GM18861 (cell line): Measurements from ENCODE around the gene SGSM2.

Experiments
- ATAC-seq: cut with Tn5 transposase; IDR thresholded peaks from one replicate; pipeline ENCODE4 v1.9.1; 2021; ENCODE audit not compliant: unreplicated experiment

The SGSM2 gene

DNA sequence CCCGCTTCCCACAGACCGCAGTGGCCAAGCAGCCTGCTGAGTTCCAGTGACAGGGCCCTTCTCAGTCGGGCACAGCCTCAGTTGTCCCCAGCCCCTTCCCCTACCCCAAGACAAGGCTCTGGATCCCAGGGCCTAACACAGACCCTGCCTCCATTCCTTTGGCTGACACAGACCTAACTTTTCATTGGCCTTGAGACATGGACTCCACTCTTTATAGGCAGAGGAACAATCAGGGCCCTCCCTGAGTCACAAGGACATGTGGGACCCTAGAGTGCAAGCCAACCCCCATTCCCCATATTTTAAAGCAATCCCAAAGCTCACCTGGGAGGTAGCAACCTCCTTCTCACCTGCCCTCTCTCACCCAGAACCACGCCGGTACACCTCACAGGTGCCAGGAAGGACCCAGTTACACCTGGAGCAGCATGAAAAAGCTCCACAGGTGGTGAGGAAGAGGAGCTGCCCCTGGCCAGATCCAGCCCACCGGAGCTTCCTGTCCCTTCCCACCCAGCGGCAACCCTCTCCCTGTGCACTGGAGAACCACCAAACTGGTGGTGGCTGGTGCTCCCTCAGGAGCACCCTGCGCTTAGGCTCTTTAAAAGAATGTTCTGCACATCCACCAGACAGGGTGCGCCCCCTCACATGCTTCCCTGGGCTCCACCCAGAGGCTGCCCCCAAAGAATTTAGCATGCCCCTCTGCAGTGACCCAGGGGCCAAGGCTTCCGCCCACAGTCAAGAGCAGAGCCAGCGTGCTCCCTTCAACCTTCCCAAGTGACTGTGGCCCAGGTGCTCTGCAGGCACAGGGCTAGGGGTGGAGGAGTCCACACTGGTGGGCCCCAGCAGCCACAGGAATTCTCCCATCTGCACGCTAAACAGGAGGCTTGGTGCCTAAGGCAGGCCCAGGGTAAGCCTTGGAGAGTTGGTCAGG is 60.2 kb downstream of the SGSM2 start:
- no peak for ATAC-seq

DNA sequence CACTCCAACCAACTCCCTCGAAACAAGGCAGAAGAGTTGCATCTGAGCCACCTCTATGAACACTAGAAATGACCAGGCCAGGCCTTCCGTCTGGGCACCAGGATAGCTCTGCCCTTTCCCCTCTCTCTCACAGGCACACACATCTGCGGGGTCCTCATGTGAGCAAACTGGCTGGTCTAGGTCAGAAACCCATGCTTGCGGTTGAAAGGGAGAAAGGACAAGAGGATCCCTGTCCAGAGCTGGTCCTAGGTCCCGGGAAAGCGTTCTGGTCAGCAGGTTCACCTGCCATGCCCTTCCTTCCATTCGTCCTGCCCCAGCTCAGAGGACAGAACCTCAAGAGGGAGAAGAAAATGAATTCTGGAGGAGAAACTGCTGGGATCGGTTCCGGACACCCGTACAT is 60.9 kb downstream of the SGSM2 start:
- ATAC-seq: no peak

DNA sequence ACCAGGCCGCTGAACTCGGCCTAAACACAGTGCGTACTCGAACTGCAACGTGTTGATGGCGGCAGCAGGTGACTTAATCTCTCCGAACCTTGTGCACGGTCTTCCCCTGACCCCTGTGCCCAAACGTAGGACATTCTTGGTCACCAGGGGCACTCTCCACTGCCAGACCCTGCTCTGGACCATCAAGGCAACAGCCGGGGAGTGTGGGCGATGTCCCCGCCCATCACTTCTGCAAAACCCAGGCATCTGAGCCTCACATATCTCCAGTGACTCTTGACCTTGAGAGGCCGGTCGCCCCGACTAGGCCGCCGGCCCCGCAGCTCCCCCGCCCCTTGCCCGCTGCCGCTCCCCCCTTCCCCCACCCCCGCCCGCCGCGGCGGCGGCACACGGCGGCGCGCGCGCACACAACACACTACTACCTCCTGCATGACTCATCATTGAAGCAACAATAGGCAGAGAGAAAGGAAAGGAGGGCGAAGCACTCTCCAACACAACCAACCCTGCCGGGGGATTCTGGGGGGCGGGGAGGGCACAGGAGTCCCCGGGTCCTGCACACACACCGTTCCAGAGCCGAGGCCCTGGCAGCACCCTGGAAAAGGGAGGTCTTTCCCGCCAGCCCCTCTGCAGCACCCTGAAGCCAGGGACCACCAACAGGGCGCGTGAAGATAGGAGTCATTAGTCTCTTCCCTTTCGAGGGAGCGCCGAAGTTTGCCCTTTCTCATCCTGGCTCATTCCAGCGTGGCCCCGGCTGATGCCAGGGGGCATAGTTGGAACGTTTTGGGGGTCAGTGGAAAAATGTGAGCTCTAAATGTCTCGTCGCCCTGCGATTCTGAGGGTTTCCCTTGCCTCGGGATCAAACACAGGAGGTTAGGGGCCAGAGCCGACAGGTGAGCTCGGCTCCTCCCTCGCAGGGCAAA is 61.6 kb downstream of the SGSM2 start:
- no peak for ATAC-seq

DNA sequence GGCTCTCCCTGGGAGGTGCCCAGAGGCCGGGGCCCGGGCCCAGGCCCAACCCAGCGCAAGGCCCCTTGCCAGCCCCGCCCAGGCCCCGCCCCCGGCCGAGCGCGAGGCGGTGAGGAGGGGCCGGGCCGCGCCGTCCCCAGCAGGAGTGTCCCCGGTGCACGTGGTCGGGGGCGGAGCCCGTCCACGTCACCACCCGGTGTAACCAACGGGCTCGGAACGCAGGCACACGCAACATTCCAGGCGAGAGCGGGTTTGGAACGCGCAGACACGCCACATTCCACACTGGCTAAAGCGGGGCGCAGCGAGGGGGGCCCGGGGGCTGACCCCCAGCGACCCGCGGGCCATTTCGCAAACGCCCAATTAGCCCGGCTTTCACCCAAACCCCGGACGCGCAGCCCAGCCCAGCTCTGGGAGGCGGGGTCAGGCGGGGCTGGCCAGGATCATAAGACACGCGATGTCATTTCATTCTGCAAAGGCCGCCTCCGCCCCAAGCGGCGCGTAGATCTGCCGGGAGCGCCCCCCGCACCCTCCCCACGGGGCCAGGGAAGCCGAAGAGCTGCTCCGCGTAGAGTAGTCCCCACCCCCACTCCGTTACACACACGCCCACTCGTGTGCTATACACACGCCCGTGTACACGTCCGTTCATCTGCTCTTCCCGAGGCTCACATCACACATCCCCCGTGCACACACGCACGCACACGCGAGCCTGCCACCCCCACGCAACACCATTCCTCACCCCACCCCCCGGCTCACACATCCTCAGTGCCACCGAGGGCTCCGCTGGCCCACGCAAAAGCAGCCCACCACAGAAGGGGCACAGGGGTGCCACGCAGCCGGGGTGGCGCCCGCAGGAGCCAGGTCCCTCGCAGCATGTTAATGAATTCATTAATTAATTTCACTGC is 62.5 kb downstream of the SGSM2 start:
- ATAC-seq: peak; percentile 30

DNA sequence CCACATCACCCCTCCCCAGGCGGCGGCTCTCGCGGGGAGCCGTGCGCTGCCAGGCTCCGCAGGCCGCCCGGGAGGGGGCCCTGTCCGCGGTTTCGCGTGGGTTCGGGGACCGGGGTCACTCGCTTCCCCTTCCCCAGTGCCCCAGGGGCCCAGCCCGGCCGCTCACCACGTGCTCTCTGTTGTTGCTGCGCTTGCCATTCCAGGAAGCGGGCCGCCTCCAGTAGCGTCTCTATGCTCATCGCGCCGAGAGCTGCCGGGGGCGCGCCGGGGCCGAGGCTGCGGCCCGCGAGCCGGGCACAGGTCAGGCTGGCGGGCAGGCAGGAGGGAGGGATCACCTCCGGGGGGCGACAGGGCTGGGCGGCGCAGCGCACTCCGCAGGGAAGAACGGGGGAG is 63.2 kb downstream of the SGSM2 start:
- ATAC-seq: no peak

DNA sequence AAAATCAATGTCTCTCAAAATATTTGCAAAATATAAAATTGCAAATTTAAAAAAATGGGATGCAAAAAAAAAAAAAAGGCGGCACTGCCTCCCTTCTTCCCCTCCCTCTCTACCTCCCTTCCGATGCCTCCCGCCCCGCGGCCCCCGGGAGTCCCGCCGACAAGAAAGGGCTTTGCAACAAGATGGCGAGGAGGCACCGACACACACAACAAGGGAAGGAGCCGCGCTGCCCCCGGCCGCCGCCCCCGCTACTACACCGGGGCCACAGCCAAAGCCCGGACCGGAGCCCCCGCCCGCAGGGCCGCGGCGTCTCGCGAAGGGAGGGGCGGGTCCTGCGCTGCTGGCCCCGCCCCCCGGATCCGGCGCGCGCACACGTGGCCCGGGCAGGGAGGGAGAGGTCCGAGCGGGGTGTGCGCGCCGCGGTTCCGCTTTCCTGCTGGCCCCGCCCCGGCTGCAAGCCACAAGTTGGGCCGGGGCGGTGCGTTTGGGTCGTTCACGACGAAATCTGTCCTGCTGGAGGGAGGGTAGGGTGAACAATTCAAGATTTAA is 63.6 kb downstream of the SGSM2 start, which contains the start of gene MNT:
Gene MNT (minus strand): TSS at position 184 of the 549 bp plus-strand sequence. CDS start 348 bp downstream, outside the sequence.
- peak; percentile 25 for ATAC-seq

DNA sequence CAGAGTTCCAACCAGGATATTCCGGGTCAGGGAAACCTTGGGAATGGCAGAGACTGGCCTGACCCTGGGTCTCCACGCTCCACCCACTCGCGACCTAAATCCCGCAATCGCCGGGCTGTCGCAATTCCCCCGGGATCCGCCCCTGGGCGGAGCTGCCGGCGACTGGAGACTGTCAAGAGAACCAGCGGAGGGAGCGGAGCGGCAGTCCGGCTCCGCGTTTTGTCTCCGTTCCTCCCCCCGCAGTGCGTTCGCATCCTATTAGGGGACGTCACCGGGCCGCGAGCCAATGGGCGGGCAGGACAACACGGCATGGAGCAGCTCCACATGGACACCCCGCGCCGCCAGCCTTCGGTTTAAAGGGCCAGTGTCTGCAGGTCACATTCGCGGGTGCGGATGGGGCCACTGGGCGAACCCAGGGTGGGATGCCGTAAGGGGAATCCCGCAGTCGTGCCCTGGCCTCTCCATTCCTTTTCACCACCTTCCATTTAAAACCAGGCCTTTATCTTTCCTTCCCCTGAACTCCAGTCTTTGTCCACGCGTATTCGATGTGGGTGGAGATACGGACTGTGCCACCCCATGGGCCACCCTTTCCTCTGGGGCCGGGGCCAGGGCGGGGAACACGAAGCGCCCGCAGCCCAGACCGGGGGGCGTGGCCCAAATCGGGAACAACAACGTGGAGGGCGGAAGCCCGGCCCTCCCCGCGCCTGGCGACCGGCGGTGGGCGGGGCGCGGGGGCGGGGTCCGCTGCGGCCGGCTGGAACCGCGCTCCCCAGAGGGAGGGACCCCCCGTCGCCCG is 64.3 kb downstream of the SGSM2 start:
- ATAC-seq: peak; percentile 33

DNA sequence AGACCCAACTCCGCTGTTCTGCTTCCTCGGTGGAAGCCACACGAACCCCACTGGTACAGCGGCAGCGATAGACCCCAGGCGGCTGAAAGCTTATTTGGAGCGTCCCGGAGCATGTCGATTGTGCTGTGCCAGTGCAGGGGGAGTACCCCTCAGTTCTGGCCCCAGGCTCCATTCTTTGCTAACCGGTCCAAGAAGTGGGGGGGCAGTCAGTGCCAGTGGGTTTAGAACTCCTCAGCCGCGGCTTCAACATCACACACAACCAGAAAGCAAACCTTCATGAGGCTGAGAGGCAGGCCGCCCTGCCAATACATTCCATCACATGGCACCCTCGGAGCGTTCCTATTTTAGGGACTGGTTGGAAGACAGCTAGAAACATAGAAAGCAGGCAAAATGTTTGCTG is 65.2 kb downstream of the SGSM2 start:
- ATAC-seq: no peak

DNA sequence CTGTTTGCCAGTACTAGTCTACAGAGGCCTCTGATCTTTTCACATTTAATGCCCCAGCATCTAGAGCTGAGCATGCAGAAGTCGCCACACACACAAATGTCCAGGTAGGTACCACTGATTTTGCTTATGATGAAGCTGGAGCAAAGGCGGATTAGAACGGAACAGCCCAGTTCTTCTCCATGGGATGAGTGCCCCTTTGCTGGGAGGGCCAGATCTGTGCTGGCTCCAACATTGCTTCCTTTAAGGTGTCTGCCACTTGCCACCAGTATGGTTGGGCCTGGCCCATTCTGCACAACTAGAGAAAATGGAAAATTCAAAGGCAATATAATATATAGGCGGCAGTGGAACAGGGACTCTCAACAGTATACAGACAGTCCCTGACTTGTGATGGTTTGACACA is 65.7 kb downstream of the SGSM2 start:
- ATAC-seq: no peak

DNA sequence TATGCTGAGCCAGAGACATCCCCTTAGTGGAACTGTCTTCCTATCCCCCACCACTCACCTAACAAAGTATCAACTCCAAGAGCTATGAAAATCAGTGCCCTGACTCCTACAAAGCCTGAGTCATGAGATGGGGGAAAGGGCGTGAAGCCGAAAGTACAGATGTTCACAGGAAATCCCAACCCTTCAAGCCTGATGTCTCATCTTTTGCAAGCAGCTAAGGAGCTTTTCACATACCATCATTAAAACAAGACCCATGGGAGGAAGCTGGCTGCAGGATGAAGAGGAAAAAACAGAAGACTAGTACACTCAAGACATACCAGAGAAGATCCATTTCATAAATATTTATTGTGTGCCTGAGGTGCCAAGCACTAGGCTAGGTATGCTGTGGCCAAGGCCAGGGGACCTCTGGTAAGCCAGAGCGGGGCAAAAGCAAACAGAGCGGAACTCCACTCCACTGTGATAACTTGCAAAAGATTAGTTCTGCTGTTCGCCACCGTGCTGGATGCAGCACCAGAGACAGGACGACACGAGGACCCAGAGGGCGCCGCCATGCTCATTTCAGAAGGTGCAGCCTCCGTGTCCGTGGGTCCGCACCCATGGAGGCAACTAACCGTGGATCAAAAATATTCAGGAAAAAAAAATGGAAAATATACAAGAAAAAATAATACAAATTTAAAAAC is 68.1 kb downstream of the SGSM2 start:
- ATAC-seq: no peak

DNA sequence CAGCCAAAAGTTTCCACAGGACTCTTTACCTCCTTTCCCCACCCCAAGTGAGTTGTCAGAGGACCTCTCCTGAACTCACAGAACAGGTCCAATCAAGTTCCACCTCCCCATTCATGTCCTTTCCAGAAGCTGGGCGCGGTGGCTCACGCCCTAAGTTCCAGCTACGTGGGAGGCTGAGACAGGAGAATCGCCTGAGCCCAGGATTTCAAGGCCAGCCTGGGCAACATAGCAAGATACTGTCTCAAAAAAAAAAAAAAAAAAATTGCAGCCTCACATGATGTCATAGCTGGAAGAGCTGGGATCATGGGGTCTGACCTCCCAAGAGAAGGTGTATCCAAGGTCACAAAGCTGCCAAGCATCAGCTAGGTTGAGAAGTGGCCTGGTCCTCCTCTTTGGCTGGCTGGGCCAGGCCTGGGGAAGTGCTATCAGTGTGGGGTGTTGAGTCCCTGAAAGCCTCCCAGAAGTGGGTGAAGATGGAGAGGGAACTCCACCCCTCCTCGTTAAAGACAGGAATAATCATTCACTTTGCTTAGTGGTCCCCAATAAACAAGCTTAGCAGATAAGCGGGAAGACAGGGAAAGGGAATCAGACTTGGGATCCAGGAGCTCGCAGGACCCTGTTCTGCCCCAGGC is 69.1 kb downstream of the SGSM2 start:
- no peak for ATAC-seq

DNA sequence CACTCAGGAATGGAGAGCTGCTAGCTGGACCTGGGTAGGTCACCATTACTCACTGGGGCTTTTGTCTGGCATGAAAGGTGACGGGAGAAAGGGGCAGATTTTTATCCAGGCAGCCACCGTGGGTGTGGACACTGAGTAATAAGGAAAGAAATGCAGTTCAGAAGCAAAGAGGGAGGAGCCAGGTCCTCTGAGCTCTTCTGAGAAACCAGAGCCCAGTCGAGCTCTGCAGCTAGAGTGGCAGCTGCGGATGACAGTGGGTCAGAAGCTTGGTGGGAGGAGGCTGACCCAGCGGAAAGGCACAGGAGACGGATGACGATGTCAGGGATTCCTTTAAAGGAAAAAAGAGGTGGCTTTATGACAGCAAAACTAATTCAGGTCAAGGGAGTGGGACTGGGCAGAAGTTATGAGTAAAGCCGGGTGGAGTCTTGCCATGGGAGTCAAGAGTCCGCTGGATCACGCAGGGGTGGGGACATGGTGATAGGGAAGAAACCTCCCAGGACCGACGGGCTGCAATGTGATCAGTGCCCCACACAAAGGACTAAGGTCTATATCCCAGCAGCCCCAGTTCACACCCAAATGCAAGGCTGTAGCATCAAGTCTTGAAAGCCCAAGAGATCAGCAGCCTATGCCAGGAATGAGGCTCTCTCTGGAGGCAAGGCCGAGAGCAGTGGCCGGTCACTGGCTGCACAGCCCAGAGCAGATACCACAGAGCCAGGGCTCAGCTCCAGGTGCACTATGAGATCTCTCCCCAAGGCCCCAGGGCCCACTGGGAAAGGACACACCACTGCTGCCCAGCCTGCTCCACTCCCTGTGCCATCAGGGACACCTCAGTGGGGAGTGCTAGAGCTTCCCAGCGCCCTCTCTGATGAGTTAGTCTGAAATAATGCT is 69.8 kb downstream of the SGSM2 start:
- ATAC-seq: no peak

DNA sequence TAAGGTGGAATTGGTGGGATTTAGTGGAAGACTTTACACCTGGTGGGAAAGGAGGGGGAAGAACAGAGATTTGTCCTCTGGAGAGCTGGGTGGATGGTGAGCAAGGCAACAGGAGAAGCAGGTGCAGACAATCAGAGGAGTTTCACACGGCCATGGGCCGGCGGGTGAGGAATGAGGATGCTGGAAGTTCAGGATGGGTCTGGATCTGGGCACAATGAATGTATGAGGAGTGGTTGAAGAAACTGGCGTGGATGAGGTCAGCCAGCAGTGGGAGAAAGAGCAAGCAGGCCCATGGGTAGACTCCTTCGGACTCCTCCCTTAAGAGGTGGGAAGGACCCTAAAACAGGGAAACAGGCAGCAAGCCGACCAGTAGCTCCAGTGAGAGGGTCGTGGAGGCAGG is 73.7 kb downstream of the SGSM2 start:
- no peak for ATAC-seq

DNA sequence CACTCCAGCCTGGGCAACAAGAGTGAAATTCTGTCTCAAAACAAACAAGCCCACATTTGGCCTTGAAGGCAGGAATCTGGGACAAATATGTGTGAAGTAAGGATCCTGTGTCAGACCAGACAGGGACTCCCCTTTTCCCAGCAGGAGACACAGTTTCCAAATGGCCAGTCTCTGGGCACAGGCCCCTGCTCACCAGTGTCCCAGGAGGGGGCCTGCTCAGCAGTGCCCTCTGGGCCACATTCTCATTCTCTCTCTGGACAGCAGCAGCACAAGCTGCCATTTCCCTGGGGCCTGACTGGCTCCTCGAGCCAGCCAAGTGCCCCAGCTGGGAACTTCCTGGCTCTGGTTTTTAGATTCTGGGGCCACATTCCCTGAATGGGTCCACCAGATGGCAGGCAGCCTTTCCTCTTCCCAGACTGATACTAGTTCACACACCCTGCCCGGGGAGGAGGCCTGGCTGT is 75.3 kb downstream of the SGSM2 start:
- no peak for ATAC-seq

DNA sequence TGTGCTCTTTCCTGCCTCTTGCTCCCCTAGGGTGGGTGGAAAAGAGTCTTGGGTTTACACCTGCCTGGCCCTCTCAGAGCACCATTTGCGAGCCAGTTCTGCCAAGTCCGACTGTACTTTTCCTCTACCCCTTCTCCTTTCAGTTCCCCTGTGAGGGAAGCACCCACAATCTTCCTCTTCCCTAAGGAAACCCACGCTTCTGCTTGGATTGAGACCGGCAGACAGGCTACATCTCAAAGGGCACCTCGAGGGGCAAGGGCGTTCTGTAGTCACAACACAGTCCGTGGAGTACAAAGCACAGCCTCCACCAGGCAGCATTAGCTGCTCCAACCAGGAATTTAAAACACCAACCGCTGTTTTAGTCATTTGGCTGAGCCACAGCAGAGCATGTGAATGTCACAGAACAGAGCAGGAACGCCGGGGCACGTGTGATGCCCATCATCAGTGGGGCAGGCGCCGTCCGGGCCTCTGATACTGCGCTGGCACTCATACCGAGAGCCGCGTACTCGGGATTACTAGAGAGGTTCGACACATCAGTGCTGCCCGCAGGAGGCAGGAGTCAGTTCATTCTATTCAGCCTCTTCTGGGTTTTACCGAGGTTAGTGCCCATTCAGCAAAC is 77.3 kb downstream of the SGSM2 start:
- no peak for ATAC-seq

DNA sequence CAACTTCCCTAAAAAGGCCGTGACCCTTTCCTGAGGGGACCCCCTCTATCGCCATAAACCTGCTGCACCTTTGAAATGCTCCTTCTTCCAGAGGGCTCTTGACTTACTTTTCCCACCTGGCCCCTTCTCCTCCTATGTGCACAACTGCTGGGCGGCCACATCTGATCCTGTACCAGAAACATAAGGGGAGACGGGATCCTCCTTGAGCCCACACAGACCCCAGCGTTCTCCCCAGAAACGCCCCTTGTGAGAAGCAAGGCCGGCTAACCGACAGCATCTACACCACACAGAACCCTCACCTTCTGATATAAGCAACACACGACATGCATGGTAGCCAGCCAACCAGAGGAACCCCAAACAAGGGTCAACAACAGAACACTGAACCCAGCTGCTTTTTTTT is 77.8 kb downstream of the SGSM2 start:
- no peak for ATAC-seq
